Activated CD8-positive, alpha-beta T cell treated with anti-CD3 and anti-CD28 coated beads, Interleukin-2, amount 10 ng/mL, durations not matched to agents 7 days and 5 days (primary cell): ENCODE data around the gene PPP2R5A. TPM values are rescaled to one million over a fixed set of nuclear protein-coding genes. Genes with fewer than 3 reads are reported as not detected.

Source experiments
- ATAC-seq: fragments of 150-1000 bp; cut with Tn5 transposase; one replicate; pipeline ENCODE4 v1.10.0; 2021; ENCODE audit warnings: moderate library complexity
- CTCF ChIA-PET: fragments of 350-600 bp; sonication (Branson Sonifier 250); formaldehyde crosslinking; loops from one replicate; lab custom pipeline; 2021; ENCODE audit warnings: antibody characterized with exemption; lab: Charles Lee
- POLR2A ChIA-PET: fragments of 350-600 bp; sonication (Branson Sonifier 250); formaldehyde crosslinking; loops from one replicate; lab custom pipeline; 2021; ENCODE audit warnings: antibody characterized with exemption; lab: Charles Lee
- DNase-seq: peaks from one replicate; pipeline ENCODE4 v3.0.0-alpha.2; 2020
- H3K27ac Mint-ChIP-seq: one replicate; pipeline ENCODE4 v1.8.0; 2021; ENCODE audit warnings: mild to moderate bottlenecking, mixed read lengths
- H3K27me3 Mint-ChIP-seq: one replicate; pipeline ENCODE4 v1.8.0; 2021; ENCODE audit warnings: low read depth, mixed read lengths
- H3K36me3 Mint-ChIP-seq: one replicate; pipeline ENCODE4 v1.8.0; 2021; ENCODE audit warnings: low read depth, mixed read lengths
- H3K4me1 Mint-ChIP-seq: one replicate; pipeline ENCODE4 v1.8.0; 2021; ENCODE audit warnings: low read depth, mixed read lengths
- H3K4me3 Mint-ChIP-seq: one replicate; pipeline ENCODE4 v1.8.0; 2021; ENCODE audit warnings: mild to moderate bottlenecking, mixed read lengths
- H3K9me3 Mint-ChIP-seq: one replicate; pipeline ENCODE4 v1.8.0; 2022; ENCODE audit warnings: mixed read lengths; ENCODE audit not compliant: insufficient read depth
- total RNA-seq, 2 experiments: library from RNA; stranded (reverse); gene quantifications; one replicate each; pipeline ENCODE4 v1.2.3, GENCODE V29; 2021

Gene PPP2R5A
- total RNA-seq, 2 experiments from 2014 or later = 66.7 to 72.3 TPM

DNA sequence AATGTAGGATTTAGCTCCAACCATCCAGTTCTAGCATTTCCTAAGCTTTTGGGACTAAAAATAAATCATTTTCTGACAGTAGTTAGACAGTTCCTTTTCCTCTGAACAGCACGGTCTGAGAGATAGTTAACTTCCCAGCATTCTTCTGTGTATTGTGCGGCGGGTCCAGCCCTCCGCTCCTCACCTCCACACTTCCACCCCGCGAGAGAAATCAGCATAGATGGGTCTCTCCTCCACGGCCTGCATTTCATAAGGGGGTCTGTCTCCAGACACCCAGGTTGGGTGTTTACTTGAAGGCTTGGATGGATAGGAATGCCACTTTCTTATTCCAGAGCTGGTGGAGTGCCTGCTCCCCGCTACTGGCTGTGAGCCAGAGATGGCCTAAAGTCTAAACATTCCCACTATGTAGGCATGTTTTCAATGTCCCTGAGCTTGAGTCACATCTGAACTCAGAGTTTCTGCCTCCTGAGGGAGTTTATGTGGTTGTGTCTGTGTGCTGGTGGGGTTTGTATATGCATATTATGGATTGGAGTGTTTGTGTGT, 38.0 kb upstream of the PPP2R5A start:
- ATAC-seq = no peak
- Mint-ChIP-seq H3K27ac (no peak overlapping the region), H3K9me3 (no peaks in the 10 kb centered on the region), H3K4me1 (peaks cover 23% of the 10 kb centered on the region), H3K36me3 (peaks cover 5% of the 10 kb centered on the region), H3K27me3 (peaks cover 9% of the 10 kb centered on the region), H3K4me3 (no peak overlapping the region)
- DNase-seq = no peak
- ChIA-PET CTCF (interaction anchor here (1.0 kb wide), 1 partner anchor 209 kb away, joined by 3 read pairs; no protein-coding TSS in a partner anchor), POLR2A (interaction anchor here (0.6 to 1.0 kb wide), 2 partner anchors 9 to 175 kb away, joined by 3 read pairs; no protein-coding TSS in a partner anchor)

GRCh38 chr1:212247988-212248387, 37.2 kb upstream of the PPP2R5A start:
- Mint-ChIP-seq H3K36me3 (peaks cover 7% of the 10 kb centered on the region), H3K27ac (no peak overlapping the region), H3K9me3 (no peaks in the 10 kb centered on the region), H3K4me1 (peaks cover 26% of the 10 kb centered on the region), H3K4me3 (no peak overlapping the region), H3K27me3 (peaks cover 7% of the 10 kb centered on the region)
- POLR2A ChIA-PET = interaction anchor here (1.0 kb wide), 1 partner anchor 8 kb away, joined by 3 read pairs; no protein-coding TSS in a partner anchor
- no peak for DNase-seq
- CTCF ChIA-PET = interaction anchor here (0.9 kb wide), 1 partner anchor 9 kb away, joined by 3 read pairs; no protein-coding TSS in a partner anchor
- ATAC-seq = no peak

- H3K9me3 Mint-ChIP-seq = no peaks in the 10 kb centered on the region
- peak overlapping the region; percentile 87 for H3K27ac Mint-ChIP-seq
- CTCF ChIA-PET = interaction anchor here (0.9 to 2.2 kb wide), 5 partner anchors 29 to 220 kb away, joined by 7 to 15 read pairs (median 8); partner anchors contain the start of genes DTL, INTS7 and PPP2R5A
- POLR2A ChIA-PET = interaction anchor here (1.2 to 4.3 kb wide), 3 partner anchors 29 to 219 kb away, joined by 7 to 24 read pairs (median 7); partner anchors contain the start of genes DTL, INTS7 and PPP2R5A
- peak; percentile 31 for ATAC-seq
- H3K36me3 Mint-ChIP-seq = peaks cover 9% of the 10 kb centered on the region
- H3K4me3 Mint-ChIP-seq = peak overlapping the region; percentile 40
- peak; percentile 29 for DNase-seq
- H3K4me1 Mint-ChIP-seq = peaks cover 69% of the 10 kb centered on the region
- peaks cover 5% of the 10 kb centered on the region for H3K27me3 Mint-ChIP-seq
Measured at GRCh38 chr1:212254853-212255363, 30.3 kb upstream of the PPP2R5A start.

DNA sequence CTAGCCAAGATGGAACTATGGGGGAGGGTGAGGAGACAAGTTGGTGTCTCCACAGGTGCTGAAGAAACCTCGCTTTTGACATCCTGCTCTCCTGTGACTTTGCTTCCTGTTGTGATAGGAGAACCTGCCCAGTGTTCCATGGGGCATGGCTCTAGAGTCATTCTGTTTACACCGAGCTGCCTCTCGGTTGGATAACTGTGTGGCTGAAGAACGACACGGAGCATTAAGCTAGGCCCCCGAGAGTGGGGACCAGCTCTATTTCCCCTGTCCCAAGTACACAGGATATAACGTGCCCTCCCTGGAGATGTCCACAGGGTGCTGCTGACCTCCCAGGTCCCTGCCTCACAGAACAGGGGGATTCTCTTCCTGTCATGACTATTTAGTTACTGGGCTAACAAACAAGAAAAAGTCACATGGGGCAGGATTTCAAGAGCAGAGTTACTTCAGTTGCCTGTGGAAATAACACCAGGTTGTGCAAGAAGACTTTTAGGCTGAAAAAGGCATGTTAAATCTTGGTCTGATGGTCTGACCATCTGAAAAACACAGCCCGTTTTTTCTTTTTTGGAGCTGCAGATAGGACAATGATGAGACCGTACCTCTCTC, 29.4 kb upstream of the PPP2R5A start:
- Mint-ChIP-seq H3K27ac (peak overlapping the region; percentile 87), H3K36me3 (peaks cover 9% of the 10 kb centered on the region), H3K9me3 (no peaks in the 10 kb centered on the region), H3K4me1 (peaks cover 74% of the 10 kb centered on the region), H3K27me3 (peaks cover 5% of the 10 kb centered on the region), H3K4me3 (peak overlapping the region; percentile 40)
- ATAC-seq = peak; percentile 59
- CTCF ChIA-PET = interaction anchor here (0.9 to 2.2 kb wide), 9 partner anchors 14 to 221 kb away, joined by 3 to 15 read pairs (median 7); partner anchors contain the start of genes DTL, INTS7 and PPP2R5A
- peak; percentile 34 for DNase-seq
- POLR2A ChIA-PET = interaction anchor here (0.8 to 4.3 kb wide), 7 partner anchors 8 to 926 kb away, joined by 3 to 24 read pairs (median 3); partner anchors contain the start of genes DTL, INTS7 and PPP2R5A

GRCh38 chr1:212256369-212256768, 28.8 kb upstream of the PPP2R5A start:
- ATAC-seq (peak; percentile 70), DNase-seq (peak; percentile 83)
- POLR2A ChIA-PET = interaction anchor here (0.5 to 4.3 kb wide), 7 partner anchors 9 to 927 kb away, joined by 3 to 24 read pairs (median 3); partner anchors contain the start of gene PPP2R5A
- peak overlapping the region; percentile 40 for H3K4me3 Mint-ChIP-seq
- peak overlapping the region; percentile 87 for H3K27ac Mint-ChIP-seq
- no peaks in the 10 kb centered on the region for H3K9me3 Mint-ChIP-seq
- H3K4me1 Mint-ChIP-seq = peaks cover 74% of the 10 kb centered on the region
- H3K36me3 Mint-ChIP-seq = peaks cover 9% of the 10 kb centered on the region
- CTCF ChIA-PET = interaction anchor here (1.0 to 2.2 kb wide), 12 partner anchors 8 to 221 kb away, joined by 3 to 15 read pairs (median 6); partner anchors contain the start of genes DTL, INTS7 and PPP2R5A
- peaks cover 2% of the 10 kb centered on the region for H3K27me3 Mint-ChIP-seq

GRCh38 chr1:212257157-212257556, 28.1 kb upstream of the PPP2R5A start:
- Mint-ChIP-seq H3K27me3 (no peaks in the 10 kb centered on the region), H3K36me3 (peaks cover 7% of the 10 kb centered on the region), H3K9me3 (no peaks in the 10 kb centered on the region), H3K4me1 (peaks cover 78% of the 10 kb centered on the region), H3K4me3 (no peak overlapping the region), H3K27ac (peak overlapping the region; percentile 87)
- ChIA-PET POLR2A (interaction anchor here (0.9 to 4.3 kb wide), 4 partner anchors 22 to 56 kb away, joined by 3 to 24 read pairs (median 4); partner anchors contain the start of gene PPP2R5A), CTCF (interaction anchor here (1.0 to 2.2 kb wide), 12 partner anchors 9 to 221 kb away, joined by 3 to 15 read pairs (median 4); partner anchors contain the start of genes DTL, INTS7 and PPP2R5A)
- ATAC-seq (no peak), DNase-seq (peak; percentile 15)

- CTCF ChIA-PET = interaction anchor here (1.0 to 1.2 kb wide), 2 partner anchors 27 to 189 kb away, joined by 3 read pairs; no protein-coding TSS in a partner anchor
- Mint-ChIP-seq H3K4me3 (no peak overlapping the region), H3K27ac (no peak overlapping the region), H3K4me1 (peaks cover 57% of the 10 kb centered on the region), H3K9me3 (no peaks in the 10 kb centered on the region), H3K27me3 (no peaks in the 10 kb centered on the region), H3K36me3 (peaks cover 5% of the 10 kb centered on the region)
- ATAC-seq (no peak), DNase-seq (no peak)
- POLR2A ChIA-PET = interaction anchor here (0.8 kb wide), 1 partner anchor 25 kb away, joined by 3 read pairs; no protein-coding TSS in a partner anchor
Measured at GRCh38 chr1:212259693-212260480, 25.3 kb upstream of the PPP2R5A start.

DNA sequence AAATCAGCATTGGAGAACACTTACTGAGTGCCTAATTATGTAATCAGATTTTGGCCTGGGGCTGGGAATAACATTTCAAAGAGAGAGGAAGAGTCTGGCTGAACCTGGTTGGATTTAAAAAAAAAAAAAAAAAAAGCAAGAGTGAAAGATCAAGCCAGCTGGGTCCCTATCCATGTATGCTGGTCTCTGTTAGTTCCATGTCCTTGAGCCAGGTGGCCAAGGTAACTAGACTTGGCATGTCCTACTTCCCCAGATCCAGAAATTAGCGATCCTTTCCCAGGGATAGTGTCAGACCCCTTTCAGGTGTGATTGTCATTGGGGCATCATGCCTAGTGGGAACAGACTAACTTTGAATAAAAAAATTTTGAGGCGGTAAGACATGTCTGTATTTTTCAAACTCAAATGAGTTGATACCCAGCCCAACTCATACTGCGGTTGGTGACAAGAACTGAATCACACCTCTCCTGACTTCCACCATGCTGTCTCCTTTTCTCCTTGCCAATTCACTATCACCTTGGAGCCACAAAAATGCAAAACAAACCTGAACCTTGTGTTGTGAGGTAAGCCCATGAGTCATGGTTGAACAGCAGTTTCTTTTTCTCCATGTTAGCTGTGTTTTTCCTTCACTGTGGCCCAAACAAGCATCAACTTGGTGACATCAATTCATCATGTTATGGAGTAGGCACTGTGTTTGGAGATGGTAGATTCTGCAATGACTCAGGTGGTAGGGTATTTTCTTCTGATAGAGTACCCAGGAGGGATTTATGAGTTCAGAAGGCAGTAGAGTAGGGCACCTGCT, 24.5 kb upstream of the PPP2R5A start:
- peak; percentile 32 for DNase-seq
- H3K27ac Mint-ChIP-seq = no peak overlapping the region
- no peaks in the 10 kb centered on the region for H3K9me3 Mint-ChIP-seq
- H3K4me3 Mint-ChIP-seq = no peak overlapping the region
- H3K27me3 Mint-ChIP-seq = peaks cover 2% of the 10 kb centered on the region
- ChIA-PET POLR2A (interaction anchor here (0.8 to 0.9 kb wide), 2 partner anchors 24 to 43 kb away, joined by 3 read pairs; no protein-coding TSS in a partner anchor), CTCF (interaction anchor here (0.9 to 1.1 kb wide), 4 partner anchors 11 to 190 kb away, joined by 3 to 4 read pairs (median 3); no protein-coding TSS in a partner anchor)
- peaks cover 48% of the 10 kb centered on the region for H3K4me1 Mint-ChIP-seq
- H3K36me3 Mint-ChIP-seq = peaks cover 5% of the 10 kb centered on the region
- peak; percentile 31 for ATAC-seq

- H3K4me1 Mint-ChIP-seq = peaks cover 41% of the 10 kb centered on the region
- no peak overlapping the region for H3K27ac Mint-ChIP-seq
- peaks cover 2% of the 10 kb centered on the region for H3K27me3 Mint-ChIP-seq
- ChIA-PET CTCF (interaction anchor here (0.9 to 1.1 kb wide), 3 partner anchors 10 to 25 kb away, joined by 3 to 4 read pairs (median 3); no protein-coding TSS in a partner anchor), POLR2A (interaction anchor here (0.9 kb wide), 1 partner anchor 43 kb away, joined by 3 read pairs; no protein-coding TSS in a partner anchor)
- no peak for DNase-seq
- peaks cover 5% of the 10 kb centered on the region for H3K36me3 Mint-ChIP-seq
- ATAC-seq = no peak
- no peaks in the 10 kb centered on the region for H3K9me3 Mint-ChIP-seq
- no peak overlapping the region for H3K4me3 Mint-ChIP-seq
Measured at GRCh38 chr1:212261361-212261929, 23.8 kb upstream of the PPP2R5A start.
